Right kidney (tissue), 1 donor: ENCODE measurements around the gene COX8C.
"Not testable (repeated sequence)": the region's sequence is repeated elsewhere in the genome, so short reads cannot be mapped to it uniquely, and the experiment has no call there.

Experiments
- DNase-seq: peaks from one replicate; pipeline ENCODE4 v3.0.0-alpha.2; 2016

COX8C gene

GRCh38 chr14:93369713-93370266 lies 22.8 kb downstream of the COX8C start:
- peak; percentile 11 for DNase-seq

GRCh38 chr14:93375673-93376156 lies 28.7 kb downstream of the COX8C start:
- DNase-seq = no peak

DNA sequence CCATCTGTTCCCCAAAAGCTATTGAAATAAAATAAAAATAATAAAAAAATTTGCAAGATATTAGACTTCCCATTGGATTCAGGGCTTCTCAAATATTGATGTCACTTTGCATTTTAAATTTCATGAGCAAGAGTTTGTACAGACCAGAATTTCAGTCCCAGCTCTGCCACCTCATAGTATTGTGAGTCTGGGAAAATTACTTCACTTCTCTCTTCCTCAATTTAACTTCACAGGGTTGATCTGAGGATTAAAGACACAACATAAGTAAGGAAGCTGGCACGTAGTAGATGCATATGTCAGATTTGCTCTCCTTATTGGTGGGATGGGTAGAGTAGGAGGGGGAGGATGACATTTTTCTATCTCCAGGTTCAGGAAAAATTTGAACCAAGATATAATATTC lies 32.8 kb downstream of the COX8C start:
- no peak for DNase-seq

DNA sequence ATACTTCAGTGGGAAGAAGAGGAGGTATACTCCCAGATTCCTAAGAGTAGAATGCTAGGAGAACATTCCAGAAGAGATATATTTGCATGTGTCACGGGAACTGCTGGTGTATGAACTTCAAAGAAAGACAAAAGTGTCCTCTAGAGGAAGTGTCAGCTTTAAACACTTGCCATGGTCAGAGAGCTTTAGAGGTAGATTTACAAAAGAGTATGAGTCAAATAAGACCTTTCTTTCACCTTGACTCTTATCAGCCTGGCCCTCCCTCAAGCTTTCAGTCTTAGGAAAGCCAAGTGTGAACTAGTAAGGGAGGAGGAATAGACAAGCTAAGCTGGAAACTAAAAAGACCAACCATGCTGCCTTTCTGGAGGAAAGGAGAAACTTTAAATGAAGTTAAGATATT lies 34.7 kb downstream of the COX8C start:
- no peak for DNase-seq

DNA sequence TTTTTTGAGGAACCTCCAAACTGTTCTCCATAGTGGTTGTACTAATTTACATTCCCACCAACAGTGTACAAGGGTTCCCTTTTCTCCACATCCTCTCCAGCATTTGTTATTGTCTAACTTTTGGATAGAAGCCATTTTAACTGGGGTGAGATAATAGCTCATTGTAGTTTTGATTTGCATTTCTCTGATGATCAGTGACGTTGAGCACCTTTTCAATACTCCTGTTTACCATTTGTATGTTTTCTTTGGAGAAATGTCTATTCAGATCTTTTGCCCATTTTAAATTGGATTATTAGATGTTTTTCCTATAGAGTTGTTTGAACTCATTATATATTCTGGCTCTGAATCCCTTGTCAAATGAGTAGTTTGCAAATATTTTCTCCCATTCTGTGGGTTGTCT lies 37.3 kb downstream of the COX8C start:
- not testable (repeated sequence) for DNase-seq

DNA sequence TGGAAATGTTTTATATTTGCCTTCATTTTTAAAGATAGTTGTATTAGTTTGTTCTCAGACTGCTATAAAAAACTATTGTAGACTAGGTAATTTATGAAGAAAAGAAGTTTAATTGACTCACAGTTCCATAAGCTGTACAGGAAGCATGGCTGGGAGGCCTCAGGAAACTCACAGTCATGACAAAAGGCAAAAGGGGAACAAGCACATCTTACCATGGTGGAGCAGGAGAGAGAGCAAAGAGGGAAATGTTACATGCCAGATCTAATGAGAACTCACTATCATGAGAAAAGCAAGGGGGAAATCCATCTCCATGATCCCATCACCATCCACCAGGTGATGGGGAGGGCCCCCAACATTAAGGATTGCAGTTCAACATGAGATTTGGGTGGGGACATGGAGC lies 48.2 kb downstream of the COX8C start:
- no peak for DNase-seq

GRCh38 chr14:93396456-93396855 lies 49.5 kb downstream of the COX8C start:
- DNase-seq = no peak
